ENCODE data around the gene CHMP1A.
"Not testable (repeated sequence)": the region's sequence is repeated elsewhere in the genome, so short reads cannot be mapped to it uniquely, and the experiment has no call there.

The CHMP1A gene

GRCh38 chr16:89657442-89658220 lies at the start of gene CHMP1A, which contains the start of gene SPATA33:
CHMP1A (minus strand) TSS chr16:89657708; CDS start chr16:89657588, 120 bp downstream.
SPATA33 (plus strand) TSS chr16:89657836; CDS start chr16:89657912, 76 bp downstream.
- peak; percentile 81 for DNase-seq

DNA sequence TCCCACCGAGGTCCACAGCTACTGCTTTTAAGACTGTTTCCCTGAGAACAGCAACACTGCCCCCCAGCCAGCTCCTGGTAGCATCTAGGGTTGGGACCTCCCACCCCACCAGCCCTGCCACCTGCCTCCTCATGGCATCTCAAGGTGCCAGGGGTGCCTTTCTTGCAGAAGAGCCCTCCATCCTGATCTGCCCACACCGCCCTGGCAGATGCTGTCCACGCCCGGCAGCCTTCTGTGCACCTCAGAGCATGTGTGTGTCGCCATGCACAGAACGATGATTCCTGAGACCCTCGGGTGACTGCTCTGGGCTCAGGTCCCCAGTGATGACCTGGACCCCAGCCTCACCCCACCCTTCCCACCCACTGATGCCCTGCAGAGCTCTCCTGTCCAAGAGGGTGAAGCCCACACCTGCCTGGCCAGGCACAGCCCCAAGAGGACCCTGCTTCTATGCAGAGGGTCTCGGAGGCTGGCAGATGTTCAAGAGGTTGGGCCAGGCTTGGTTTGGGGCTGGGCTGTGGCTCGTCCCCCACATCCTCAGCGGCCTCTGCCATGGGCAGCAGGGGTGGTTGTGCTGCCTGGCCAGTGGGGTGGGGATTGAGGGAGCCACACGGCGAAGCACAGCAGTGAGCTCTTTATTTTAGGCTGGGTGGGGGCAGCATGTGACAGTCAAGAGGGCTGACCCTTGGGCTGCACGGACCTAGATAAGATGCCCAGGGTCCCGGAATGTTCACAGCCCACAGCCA lies 49.2 kb upstream of the CHMP1A start:
- DNase-seq = no peak

DNA sequence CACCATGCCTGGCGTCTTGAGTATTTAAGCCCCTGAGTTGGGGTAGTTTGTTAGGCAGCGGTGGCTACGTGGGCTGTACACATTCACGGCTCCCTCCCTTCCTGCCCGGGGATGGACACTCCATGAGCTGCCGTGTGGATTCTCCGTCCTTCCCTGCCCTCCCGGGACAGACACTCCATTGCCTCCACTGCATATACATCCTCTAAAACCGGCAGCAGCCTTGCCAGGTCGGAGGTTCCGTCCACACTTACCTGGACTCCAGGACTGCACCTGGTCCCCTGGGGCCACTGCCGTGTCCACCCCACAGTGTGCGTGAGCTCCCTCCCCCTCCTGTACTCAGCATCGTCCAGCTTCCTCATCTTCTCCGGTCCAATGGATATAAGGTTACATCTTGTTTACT lies 47.5 kb upstream of the CHMP1A start:
- no peak for DNase-seq

- no peak for DNase-seq
These were observed 46.8 kb upstream of the CHMP1A start for GRCh38 chr16:89704281-89704680.

GRCh38 chr16:89701425-89702406 lies 44.2 kb upstream of the CHMP1A start, which contains the start of gene SPATA2L:
SPATA2L (minus strand) TSS chr16:89701705; CDS start chr16:89701232, 473 bp downstream.
- DNase-seq = peak; percentile 68

- no peak for DNase-seq
These were observed 43.3 kb upstream of the CHMP1A start for GRCh38 chr16:89700649-89701424.

- DNase-seq = peak; percentile 97
These were observed 42.7 kb upstream of the CHMP1A start for GRCh38 chr16:89700100-89700648.

- DNase-seq = not testable (repeated sequence)
These were observed 42.2 kb upstream of the CHMP1A start for GRCh38 chr16:89699629-89700099.

GRCh38 chr16:89698717-89699116 lies 41.2 kb upstream of the CHMP1A start:
- not testable (repeated sequence) for DNase-seq

DNA sequence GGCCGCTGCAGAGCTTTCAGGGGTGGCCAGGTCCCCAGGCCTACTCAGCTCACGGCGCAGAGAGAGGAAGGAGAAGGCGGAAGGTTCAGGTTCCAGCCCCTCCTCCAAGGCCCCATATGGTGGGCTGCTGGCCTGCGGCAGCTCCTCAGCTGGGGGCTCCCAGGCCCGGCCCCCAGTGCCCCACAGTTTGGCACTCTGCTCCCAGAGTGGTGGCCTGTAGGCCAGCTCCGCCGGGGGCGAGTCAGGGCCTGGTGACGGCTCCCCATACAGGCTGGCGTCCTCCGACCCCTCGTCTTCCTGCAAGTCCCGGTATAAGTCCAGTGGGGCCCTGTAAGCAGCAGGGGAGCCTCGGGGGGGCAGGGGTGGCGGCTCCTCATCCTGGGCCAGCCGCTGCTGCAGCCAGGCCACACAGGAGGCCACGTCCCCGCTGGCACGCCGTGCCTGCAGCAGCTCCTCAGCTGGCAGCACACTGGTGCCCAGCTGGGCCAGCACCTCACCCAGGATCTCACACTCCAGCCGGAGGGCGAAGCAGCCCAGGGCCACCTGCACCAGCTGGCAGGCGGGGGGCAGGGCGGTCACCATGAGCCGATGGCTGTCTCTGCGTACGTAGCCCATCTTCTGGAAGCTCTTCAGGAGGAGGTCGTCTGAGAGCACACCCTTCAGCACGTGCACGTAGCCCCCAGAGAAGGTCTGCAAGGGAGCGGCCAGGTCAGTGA lies 40.3 kb upstream of the CHMP1A start:
- DNase-seq = no peak

DNA sequence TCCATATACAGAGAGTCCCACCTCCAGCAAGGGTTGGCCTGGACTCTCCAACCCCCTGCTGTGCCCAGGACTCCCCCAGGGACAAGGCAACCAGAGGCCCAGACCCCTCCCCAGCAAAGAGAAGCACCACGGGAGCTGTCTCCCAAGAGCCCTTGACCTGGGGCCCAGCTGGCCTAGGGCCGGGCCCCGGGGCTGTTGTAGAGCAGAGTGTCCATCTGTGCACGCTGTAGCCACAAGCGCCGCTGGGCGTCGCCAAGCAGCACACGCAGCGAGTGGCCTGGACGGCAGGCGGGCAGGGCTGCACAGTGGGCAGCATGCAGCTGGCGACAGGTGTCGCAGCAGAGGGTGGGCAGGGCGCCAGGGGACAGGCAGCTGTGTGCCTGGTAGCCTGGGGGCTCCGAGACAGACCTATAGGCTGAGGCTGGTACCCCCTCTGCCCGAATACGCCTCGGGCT lies 39.7 kb upstream of the CHMP1A start:
- DNase-seq = no peak

DNA sequence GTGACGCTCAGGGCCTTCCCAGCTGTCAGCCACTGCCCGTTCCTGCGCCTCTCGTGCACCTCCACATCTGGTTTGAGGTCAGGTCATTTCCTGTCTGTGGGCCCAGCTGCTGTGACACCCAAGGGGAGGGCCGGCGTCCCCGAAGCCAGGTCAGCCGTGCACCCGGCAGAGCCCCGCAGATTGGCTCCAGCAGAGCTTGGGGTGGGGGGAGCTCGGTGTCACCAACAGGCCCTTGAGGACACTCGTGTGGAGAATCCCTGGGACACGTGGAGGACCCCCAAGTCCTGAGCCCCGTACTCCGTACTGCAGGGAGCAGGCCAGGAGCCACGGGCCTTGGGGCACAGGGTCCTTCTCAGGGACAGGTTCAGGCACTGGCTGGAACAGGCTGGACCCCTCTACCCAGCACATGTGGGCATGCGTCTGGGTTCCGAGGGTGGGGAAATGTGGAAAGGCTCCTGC lies 39.2 kb upstream of the CHMP1A start:
- no peak for DNase-seq

GRCh38 chr16:89695875-89696669 lies 38.6 kb upstream of the CHMP1A start:
- DNase-seq = no peak

DNA sequence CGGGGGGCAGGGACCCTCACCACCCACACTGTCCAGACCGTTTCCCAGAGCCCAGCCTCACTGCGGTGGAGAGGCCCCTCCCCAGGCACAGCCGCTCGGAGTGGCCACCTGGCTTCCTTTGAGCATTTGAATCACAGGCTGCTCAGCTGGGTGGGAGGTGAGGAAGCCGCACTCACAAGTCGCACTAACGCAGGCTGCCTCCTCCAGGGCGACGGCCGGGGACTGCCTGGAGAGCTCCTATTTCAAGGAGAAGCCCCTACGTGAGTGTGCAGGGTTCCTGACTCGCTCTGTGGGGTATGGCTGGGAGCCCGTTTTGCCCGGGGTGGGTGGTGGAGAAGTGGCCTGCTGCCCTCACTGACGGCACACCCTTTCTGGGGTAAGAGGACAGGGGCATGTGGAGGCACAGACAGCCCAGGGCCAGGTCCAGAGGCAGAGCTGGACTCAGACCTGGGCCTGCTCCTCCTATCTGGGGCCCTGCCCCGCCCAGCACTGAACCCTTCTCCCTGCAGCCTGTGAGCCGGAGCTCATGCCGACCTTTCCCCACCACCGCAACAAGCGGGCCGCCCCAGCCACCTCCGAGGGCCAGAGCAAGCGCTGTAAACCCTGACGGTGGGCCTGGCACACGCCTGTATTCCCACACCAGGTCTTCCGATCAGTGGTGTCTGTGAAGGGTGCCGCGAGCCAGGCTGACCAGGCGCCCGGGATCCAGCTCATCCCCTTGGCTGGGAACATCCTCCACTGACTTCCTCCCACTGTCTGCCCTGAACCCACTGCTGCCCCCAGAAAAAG lies 37.8 kb upstream of the CHMP1A start:
- DNase-seq = no peak

- DNase-seq = not testable (repeated sequence)
These were observed 37.2 kb upstream of the CHMP1A start for GRCh38 chr16:89694784-89695085.

DNA sequence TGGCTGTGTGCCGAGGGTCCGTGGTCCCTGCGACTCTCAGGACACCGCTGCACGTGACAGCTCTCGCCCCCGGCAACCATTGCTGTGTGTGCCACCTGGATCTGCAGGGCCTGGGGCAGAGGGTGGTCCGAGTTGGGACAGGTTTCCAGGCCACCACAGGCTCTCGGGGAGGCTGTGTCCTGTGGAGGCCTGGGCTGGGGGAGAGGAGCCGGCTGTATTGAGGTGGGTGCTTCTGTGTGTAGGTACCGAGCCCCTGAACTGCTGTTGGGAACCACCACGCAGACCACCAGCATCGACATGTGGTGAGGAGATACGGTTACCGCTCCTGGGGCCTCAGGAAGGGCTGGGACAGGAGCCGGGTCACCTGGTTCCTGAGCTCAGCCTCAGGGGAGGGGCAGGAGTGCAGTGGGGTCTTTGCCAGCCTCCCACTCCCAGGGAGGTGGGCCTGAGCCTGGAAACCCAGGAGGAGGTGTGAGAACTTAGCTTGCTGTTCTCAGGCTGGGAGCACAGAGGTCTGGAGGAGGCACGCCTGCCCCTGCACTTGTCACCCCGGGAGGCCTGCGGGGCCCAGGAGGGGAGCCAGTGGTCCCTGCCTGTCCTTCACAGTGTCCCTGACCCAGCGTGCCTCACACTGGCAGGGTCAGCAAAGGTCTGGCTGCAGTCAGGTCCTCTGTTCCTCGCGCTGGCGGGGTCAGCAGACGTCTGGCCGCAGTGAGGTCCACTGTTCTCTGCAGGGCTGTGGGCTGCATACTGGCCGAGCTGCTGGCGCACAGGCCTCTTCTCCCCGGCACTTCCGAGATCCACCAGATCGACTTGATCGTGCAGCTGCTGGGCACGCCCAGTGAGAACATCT lies 36.6 kb upstream of the CHMP1A start:
- no peak for DNase-seq

DNA sequence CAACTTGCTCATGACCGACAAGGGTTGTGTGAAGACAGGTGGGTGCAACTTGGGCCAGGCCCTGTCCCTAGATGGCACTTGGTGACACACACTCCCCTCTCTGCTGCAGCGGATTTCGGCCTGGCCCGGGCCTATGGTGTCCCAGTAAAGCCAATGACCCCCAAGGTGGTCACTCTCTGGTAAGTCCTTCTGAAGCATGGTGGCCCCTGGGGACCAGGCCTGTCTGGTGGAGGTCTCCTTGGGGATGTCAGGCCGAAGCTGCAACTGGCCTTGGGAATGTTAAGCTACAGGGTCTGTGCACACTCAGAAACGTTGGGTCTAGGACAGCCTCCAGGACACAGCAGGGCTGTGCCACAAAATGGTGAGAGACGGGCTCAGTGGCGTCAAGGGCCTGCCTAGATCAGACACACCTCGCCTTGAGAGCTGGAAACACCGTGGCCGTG lies 35.8 kb upstream of the CHMP1A start:
- DNase-seq = no peak

Data from fibroblast of upper back skin (primary cell).